Gastrocnemius medialis (tissue), 4 donors: ENCODE data around the gene WDFY4. TPM values are rescaled to one million over a fixed set of nuclear protein-coding genes. Genes with fewer than 3 reads are reported as not detected.

ENCODE experiments used
- ATAC-seq, 2 donors: fragments of 150-250 bp; one replicate each; pipeline ENCODE4 v1.9.1; 2016
- DNase-seq, 2 donors: peaks; one replicate each; pipeline ENCODE4 v3.0.0-alpha.2; 2019
- H3K27ac ChIP-seq, 4 donors: fragments of 200-600 bp; sonication (generic); 1 replicate in 1 of 4; 2 replicates in 3 of 4; pipeline ENCODE4 v1.5.1; 2016 to 2018; ENCODE audit warnings: mild to moderate bottlenecking in 2 of 4, moderate library complexity in 1 of 4
- H3K27me3 ChIP-seq, 3 donors: fragments of 200-600 bp; sonication (generic) in 2 of 3; 1 replicate in 1 of 3; 2 replicates in 2 of 3; pipeline versions ENCODE4 v1.5.1 to v1.6.0; 2016 to 2019; ENCODE audit warnings: mild to moderate bottlenecking in 1 of 3, moderate library complexity in 1 of 3
- H3K36me3 ChIP-seq, 2 donors: fragments of 200-600 bp; sonication (generic) in 1 of 2; one replicate each; pipeline ENCODE4 v1.5.1; 2017 to 2018
- H3K4me1 ChIP-seq, 2 donors: fragments of 200-600 bp; sonication (generic) in 1 of 2; one replicate each; pipeline ENCODE4 v1.5.1; 2016 to 2017; ENCODE audit warnings: mild to moderate bottlenecking in 2 of 2
- H3K4me3 ChIP-seq, 4 donors: fragments of 200-600 bp; sonication (generic) in 3 of 4; 1 replicate in 1 of 4; 2 replicates in 3 of 4; pipeline ENCODE4 v1.5.1; 2016 to 2019; ENCODE audit warnings: mild to moderate bottlenecking in 2 of 4
- H3K9me3 ChIP-seq, 3 donors: fragments of 200-600 bp; sonication (generic) in 2 of 3; 1 replicate in 1 of 3; 2 replicates in 2 of 3; pipeline ENCODE4 v1.5.1; 2016 to 2019
- CTCF ChIP-seq, 5 experiments: fragments of 450-650 bp in 3 of 5; fragments of 200-600 bp in 2 of 5; sonication (generic) in 2 of 5; IDR thresholded peaks in 4 of 5; conservative IDR thresholded peaks in 1 of 5; 1 replicate in 4 of 5; 2 replicates in 1 of 5; pipeline ENCODE4 v1.5.1; 2016 to 2019; ENCODE audit warnings: antibody characterized with exemption in 5 of 5, mild to moderate bottlenecking in 3 of 5, moderate library complexity in 3 of 5
- POLR2A ChIP-seq, 2 donors: fragments of 450-650 bp; IDR thresholded peaks; one replicate each; pipeline ENCODE4 v1.6.1; 2017; ENCODE audit warnings: antibody characterized with exemption in 2 of 2, mild to moderate bottlenecking in 2 of 2, moderate library complexity in 2 of 2
- in situ Hi-C, 4 donors: fragments of 200-750 bp; cut with MboI; loops; one replicate each; pipeline versions ENCODE4 v1.15.0 to v1.8.0; 2017; ENCODE audit warnings: low sequenced_read_pairs in 4 of 4
- intact Hi-C: fragments of 100-400 bp; cut with DNase I; formaldehyde crosslinking; loops from one replicate; pipeline ENCODE4 v1.15.1; 2023; ENCODE audit warnings: low total_unique reads
- total RNA-seq, 4 donors: library from RNA; depleted of rRNA; stranded (reverse); fragments of >200 nt; gene quantifications; one replicate each; pipeline versions ENCODE4 v1.1.0 to v1.2.3, GENCODE V29; 2016

WDFY4 gene
- total RNA-seq, 4 donors from 2014 or later = 0.29 to 0.94 (median 0.59) TPM

GRCh38 chr10:48941427-48942075 lies 256.9 kb downstream of the WDFY4 start:
- H3K36me3 ChIP-seq = no peaks in the 10 kb centered on the region
- in situ Hi-C loops = no loop called here
- intact Hi-C loops = no loop called here
- H3K4me1 ChIP-seq = no peaks in the 10 kb centered on the region
- ATAC-seq (no peak), DNase-seq (no peak)
- TF ChIP-seq CTCF (IDR thresholded peaks at IDR 0.05 in 4 of 5, conservative IDR thresholded peaks at IDR 0.05 in 1 of 5) = no peak
- no peaks in the 10 kb centered on the region for H3K9me3 ChIP-seq
- no peak overlapping the region for H3K4me3 ChIP-seq
- no peak overlapping the region for H3K27ac ChIP-seq
- H3K27me3 ChIP-seq = no peaks in the 10 kb centered on the region

- intact Hi-C loops (no loop called here), in situ Hi-C loops (no loop called here)
- ATAC-seq (no peak), DNase-seq (no peak)
- TF ChIP-seq CTCF (IDR thresholded peaks at IDR 0.05 in 4 of 5, conservative IDR thresholded peaks at IDR 0.05 in 1 of 5) (no peak), POLR2A (IDR thresholded peaks at IDR 0.05) (no peak)
- Histone ChIP-seq H3K27me3 (peaks cover 0 to 2% (median 0%) of the 10 kb centered on the region in 3 donors), H3K36me3 (no peaks in the 10 kb centered on the region), H3K4me3 (no peak overlapping the region), H3K4me1 (no peaks in the 10 kb centered on the region), H3K27ac (no peak overlapping the region), H3K9me3 (no peaks in the 10 kb centered on the region)
Observed at GRCh38 chr10:48943096-48943495, 258.4 kb downstream of the WDFY4 start.

DNA sequence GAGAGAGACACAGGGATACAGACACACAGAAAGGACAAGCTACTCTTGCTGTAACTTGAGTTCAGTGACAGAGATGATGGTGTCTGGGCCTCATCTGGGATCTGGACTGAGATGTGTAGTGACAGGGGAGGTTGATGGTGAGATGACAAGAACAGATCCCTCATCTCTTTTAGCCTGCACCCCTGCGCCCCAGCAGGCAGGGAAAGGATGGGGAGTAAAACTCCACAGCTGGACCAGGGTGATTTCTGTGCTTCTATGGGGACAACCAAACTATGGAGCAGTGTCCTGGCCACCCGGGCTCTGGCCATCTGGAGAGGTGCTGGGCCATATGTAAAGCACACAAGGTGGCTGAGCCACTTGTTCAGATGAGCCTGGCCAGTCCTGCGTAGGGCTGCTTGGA lies 259.5 kb downstream of the WDFY4 start:
- TF ChIP-seq CTCF (IDR thresholded peaks at IDR 0.05 in 4 of 5, conservative IDR thresholded peaks at IDR 0.05 in 1 of 5) (no peak), POLR2A (IDR thresholded peaks at IDR 0.05) (no peak)
- no peaks in the 10 kb centered on the region for H3K36me3 ChIP-seq
- no peaks in the 10 kb centered on the region for H3K4me1 ChIP-seq
- H3K9me3 ChIP-seq = no peaks in the 10 kb centered on the region
- peaks cover 0 to 2% (median 0%) of the 10 kb centered on the region in 3 donors for H3K27me3 ChIP-seq
- intact Hi-C loops = no loop called here
- DNase-seq = no peak
- in situ Hi-C loops = no loop called here
- H3K27ac ChIP-seq = no peak overlapping the region
- no peak for ATAC-seq
- H3K4me3 ChIP-seq = no peak overlapping the region

GRCh38 chr10:48945441-48946130 lies 260.9 kb downstream of the WDFY4 start:
- Histone ChIP-seq H3K36me3 (no peaks in the 10 kb centered on the region), H3K27me3 (peaks cover 0 to 2% (median 0%) of the 10 kb centered on the region in 3 donors), H3K27ac (no peak overlapping the region), H3K4me3 (no peak overlapping the region), H3K9me3 (no peaks in the 10 kb centered on the region), H3K4me1 (no peaks in the 10 kb centered on the region)
- intact Hi-C loops = no loop called here
- TF ChIP-seq POLR2A (IDR thresholded peaks at IDR 0.05) (no peak), CTCF (IDR thresholded peaks at IDR 0.05 in 4 of 5, conservative IDR thresholded peaks at IDR 0.05 in 1 of 5) (no peak)
- ATAC-seq (no peak), DNase-seq (no peak)
- in situ Hi-C loops = no loop called here
